ENCODE results near the gene POLD3.

POLD3 gene, protein sequence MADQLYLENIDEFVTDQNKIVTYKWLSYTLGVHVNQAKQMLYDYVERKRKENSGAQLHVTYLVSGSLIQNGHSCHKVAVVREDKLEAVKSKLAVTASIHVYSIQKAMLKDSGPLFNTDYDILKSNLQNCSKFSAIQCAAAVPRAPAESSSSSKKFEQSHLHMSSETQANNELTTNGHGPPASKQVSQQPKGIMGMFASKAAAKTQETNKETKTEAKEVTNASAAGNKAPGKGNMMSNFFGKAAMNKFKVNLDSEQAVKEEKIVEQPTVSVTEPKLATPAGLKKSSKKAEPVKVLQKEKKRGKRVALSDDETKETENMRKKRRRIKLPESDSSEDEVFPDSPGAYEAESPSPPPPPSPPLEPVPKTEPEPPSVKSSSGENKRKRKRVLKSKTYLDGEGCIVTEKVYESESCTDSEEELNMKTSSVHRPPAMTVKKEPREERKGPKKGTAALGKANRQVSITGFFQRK

GRCh38 chr11:74592441-74593362 lies at the start of gene POLD3:
Gene POLD3 (plus strand): TSS chr11:74592582. CDS start chr11:74592659, 77 bp downstream.
- peaks cover 29% of the 10 kb centered on the region for H3K36me3 Mint-ChIP-seq (ENCODE audit: low read depth)
- peak within 1 kb of the TSS; percentile 96 for H3K27ac Mint-ChIP-seq
- H3K27me3 Mint-ChIP-seq = no peaks in the 10 kb centered on the region

GRCh38 chr11:74543991-74544390 lies 48.4 kb upstream of the POLD3 start:
- Mint-ChIP-seq H3K9me3 (peaks cover 9% of the 10 kb centered on the region), H3K4me3 (no peak overlapping the region), H3K4me1 (ENCODE audit: low read depth) (no peaks in the 10 kb centered on the region), H3K27me3 (no peaks in the 10 kb centered on the region), H3K27ac (no peak overlapping the region), H3K36me3 (ENCODE audit: low read depth) (no peaks in the 10 kb centered on the region)

More at GRCh38 chr11:74592441-74593362, at the start of gene POLD3:
- Mint-ChIP-seq H3K4me1 (ENCODE audit: low read depth) (peaks cover 39% of the 10 kb centered on the region), H3K4me3 (peak within 1 kb of the TSS; percentile 98), H3K9me3 (no peaks in the 10 kb centered on the region)

GRCh38 chr11:74546752-74547151 lies 45.6 kb upstream of the POLD3 start:
- no peak overlapping the region for H3K27ac Mint-ChIP-seq
- H3K4me3 Mint-ChIP-seq = no peak overlapping the region
- no peaks in the 10 kb centered on the region for H3K4me1 Mint-ChIP-seq (ENCODE audit: low read depth)
- peaks cover 7% of the 10 kb centered on the region for H3K9me3 Mint-ChIP-seq
- H3K27me3 Mint-ChIP-seq = no peaks in the 10 kb centered on the region
- no peaks in the 10 kb centered on the region for H3K36me3 Mint-ChIP-seq (ENCODE audit: low read depth)

DNA sequence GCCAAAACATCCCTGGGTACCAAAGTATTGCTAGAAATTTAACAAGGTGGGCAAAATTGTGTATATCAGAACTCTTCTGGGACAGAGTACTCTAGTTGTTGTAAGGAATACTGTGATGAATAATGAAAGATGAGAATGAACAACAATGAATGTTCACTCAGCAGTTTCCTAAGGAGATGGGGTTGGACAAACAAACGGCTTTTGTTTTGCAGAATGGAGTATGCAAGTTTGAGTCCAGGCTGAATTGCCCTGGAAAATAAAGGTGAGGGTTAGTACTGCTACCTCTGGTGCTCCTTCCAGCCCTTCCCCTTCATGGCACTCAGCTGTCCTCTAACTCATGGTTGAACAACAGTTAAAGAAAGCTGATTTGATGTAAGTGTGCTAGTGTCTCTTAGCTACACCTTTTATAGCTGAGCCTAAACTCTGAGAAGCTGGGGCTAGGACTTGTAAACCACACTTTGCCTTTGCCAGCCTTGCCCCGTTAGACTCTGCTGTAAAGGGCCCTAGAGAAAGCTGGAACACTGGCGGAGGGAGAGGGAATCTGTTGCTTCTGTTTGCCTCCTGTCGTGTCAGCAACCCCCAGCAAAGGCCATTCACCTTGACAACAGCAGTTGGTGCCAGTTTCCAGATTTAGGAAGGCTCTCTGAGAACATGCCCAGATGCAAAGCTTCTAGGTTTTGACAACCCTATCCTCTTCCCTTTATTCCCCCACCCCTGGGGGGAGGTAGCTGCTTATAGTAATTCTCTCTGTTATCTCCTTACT lies 41.2 kb upstream of the POLD3 start:
- no peak overlapping the region for H3K4me3 Mint-ChIP-seq
- H3K9me3 Mint-ChIP-seq = no peaks in the 10 kb centered on the region
- H3K36me3 Mint-ChIP-seq (ENCODE audit: low read depth) = no peaks in the 10 kb centered on the region
- no peaks in the 10 kb centered on the region for H3K4me1 Mint-ChIP-seq (ENCODE audit: low read depth)
- H3K27ac Mint-ChIP-seq = no peak overlapping the region
- H3K27me3 Mint-ChIP-seq = peaks cover 11% of the 10 kb centered on the region

DNA sequence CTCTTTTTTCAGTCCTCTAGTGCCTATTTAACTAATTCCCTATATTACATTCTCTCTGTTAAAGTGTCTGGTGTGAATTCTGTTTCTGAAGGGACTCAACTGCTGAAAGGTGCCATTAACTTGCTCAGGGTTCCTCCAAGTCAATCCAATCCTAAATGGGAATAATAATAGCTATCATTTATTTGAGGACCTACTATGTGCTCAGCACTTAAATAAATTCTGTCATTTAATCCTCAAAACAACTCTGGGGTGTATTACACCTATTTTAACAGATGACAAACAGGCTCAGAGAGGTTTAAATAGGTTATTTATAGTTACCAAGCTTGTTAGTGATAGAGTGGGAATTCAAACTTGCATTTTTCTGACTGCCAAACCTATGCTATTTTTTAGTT lies 40.6 kb upstream of the POLD3 start:
- peaks cover 11% of the 10 kb centered on the region for H3K27me3 Mint-ChIP-seq
- no peaks in the 10 kb centered on the region for H3K9me3 Mint-ChIP-seq
- no peaks in the 10 kb centered on the region for H3K4me1 Mint-ChIP-seq (ENCODE audit: low read depth)
- H3K4me3 Mint-ChIP-seq = no peak overlapping the region
- H3K36me3 Mint-ChIP-seq (ENCODE audit: low read depth) = no peaks in the 10 kb centered on the region
- H3K27ac Mint-ChIP-seq = no peak overlapping the region

GRCh38 chr11:74557526-74557925 lies 34.9 kb upstream of the POLD3 start:
- no peaks in the 10 kb centered on the region for H3K36me3 Mint-ChIP-seq (ENCODE audit: low read depth)
- H3K4me1 Mint-ChIP-seq (ENCODE audit: low read depth) = no peaks in the 10 kb centered on the region
- H3K9me3 Mint-ChIP-seq = no peaks in the 10 kb centered on the region
- no peak overlapping the region for H3K4me3 Mint-ChIP-seq
- no peak overlapping the region for H3K27ac Mint-ChIP-seq
- peaks cover 11% of the 10 kb centered on the region for H3K27me3 Mint-ChIP-seq

GRCh38 chr11:74559110-74559933 lies 33.1 kb upstream of the POLD3 start:
- H3K36me3 Mint-ChIP-seq (ENCODE audit: low read depth) = no peaks in the 10 kb centered on the region
- H3K27ac Mint-ChIP-seq = no peak overlapping the region
- peaks cover 11% of the 10 kb centered on the region for H3K27me3 Mint-ChIP-seq

GRCh38 chr11:74559934-74560309 lies 32.5 kb upstream of the POLD3 start:
- Mint-ChIP-seq H3K4me3 (no peak overlapping the region), H3K27ac (no peak overlapping the region), H3K9me3 (no peaks in the 10 kb centered on the region), H3K36me3 (ENCODE audit: low read depth) (no peaks in the 10 kb centered on the region), H3K27me3 (peaks cover 11% of the 10 kb centered on the region), H3K4me1 (ENCODE audit: low read depth) (no peaks in the 10 kb centered on the region)

More at GRCh38 chr11:74559110-74559933, 33.1 kb upstream of the POLD3 start:
- no peaks in the 10 kb centered on the region for H3K9me3 Mint-ChIP-seq
- H3K4me3 Mint-ChIP-seq = no peak overlapping the region
- no peaks in the 10 kb centered on the region for H3K4me1 Mint-ChIP-seq (ENCODE audit: low read depth)

- no peaks in the 10 kb centered on the region for H3K27me3 Mint-ChIP-seq
- H3K9me3 Mint-ChIP-seq = no peaks in the 10 kb centered on the region
- no peak overlapping the region for H3K27ac Mint-ChIP-seq
- H3K4me1 Mint-ChIP-seq (ENCODE audit: low read depth) = no peaks in the 10 kb centered on the region
- no peak overlapping the region for H3K4me3 Mint-ChIP-seq
- H3K36me3 Mint-ChIP-seq (ENCODE audit: low read depth) = no peaks in the 10 kb centered on the region
These were observed 26.0 kb upstream of the POLD3 start for GRCh38 chr11:74566146-74566960.

GRCh38 chr11:74568028-74568427 lies 24.4 kb upstream of the POLD3 start:
- no peak overlapping the region for H3K27ac Mint-ChIP-seq
- no peaks in the 10 kb centered on the region for H3K36me3 Mint-ChIP-seq (ENCODE audit: low read depth)
- H3K9me3 Mint-ChIP-seq = no peaks in the 10 kb centered on the region

GRCh38 chr11:74570266-74571061 lies 21.9 kb upstream of the POLD3 start:
- Mint-ChIP-seq H3K4me3 (no peak overlapping the region), H3K27me3 (no peaks in the 10 kb centered on the region), H3K9me3 (no peaks in the 10 kb centered on the region), H3K27ac (no peak overlapping the region), H3K36me3 (ENCODE audit: low read depth) (no peaks in the 10 kb centered on the region), H3K4me1 (ENCODE audit: low read depth) (no peaks in the 10 kb centered on the region)

More at GRCh38 chr11:74568028-74568427, 24.4 kb upstream of the POLD3 start:
- Mint-ChIP-seq H3K4me1 (ENCODE audit: low read depth) (no peaks in the 10 kb centered on the region), H3K4me3 (no peak overlapping the region), H3K27me3 (no peaks in the 10 kb centered on the region)

- Mint-ChIP-seq H3K9me3 (no peaks in the 10 kb centered on the region), H3K4me3 (no peak overlapping the region), H3K36me3 (ENCODE audit: low read depth) (no peaks in the 10 kb centered on the region), H3K27me3 (no peaks in the 10 kb centered on the region), H3K4me1 (ENCODE audit: low read depth) (no peaks in the 10 kb centered on the region), H3K27ac (no peak overlapping the region)
These were observed 21.4 kb upstream of the POLD3 start for GRCh38 chr11:74571062-74571399.

DNA sequence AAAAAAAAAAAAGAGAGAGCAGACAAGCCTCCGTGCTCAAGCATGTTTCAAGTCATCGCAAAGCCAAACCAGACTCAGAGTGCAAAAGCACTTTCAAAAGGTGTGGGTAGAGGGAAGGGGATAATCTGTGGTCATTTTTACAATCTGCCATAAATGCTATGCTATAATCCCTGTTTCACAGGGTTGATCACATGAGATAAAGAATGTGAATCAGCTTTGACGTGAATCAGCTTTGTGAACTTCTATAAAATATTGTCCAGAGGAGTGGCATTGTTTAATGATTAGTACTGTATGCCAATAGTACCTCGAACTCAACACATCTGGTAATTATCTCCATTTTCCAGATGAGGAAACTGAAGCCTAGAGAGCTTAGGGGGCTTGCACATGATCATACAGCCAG lies 20.0 kb upstream of the POLD3 start:
- no peaks in the 10 kb centered on the region for H3K4me1 Mint-ChIP-seq (ENCODE audit: low read depth)
- no peaks in the 10 kb centered on the region for H3K9me3 Mint-ChIP-seq
- no peak overlapping the region for H3K27ac Mint-ChIP-seq
- no peaks in the 10 kb centered on the region for H3K27me3 Mint-ChIP-seq
- no peak overlapping the region for H3K4me3 Mint-ChIP-seq
- H3K36me3 Mint-ChIP-seq (ENCODE audit: low read depth) = no peaks in the 10 kb centered on the region
